ENCODE results near the gene NUDT11.

NUDT11 gene

GRCh38 chrX:51440365-51440764 is 56.0 kb downstream of the NUDT11 start:
- DNase-seq (ENCODE audit: low spot score in 2 of 2) = no peak
- Mint-ChIP-seq H3K4me3 (no peak overlapping the region), H3K36me3 (no peaks in the 10 kb centered on the region), H3K4me1 (no peaks in the 10 kb centered on the region), H3K9me3 (no peaks in the 10 kb centered on the region), H3K27ac (no peak overlapping the region)
- no peak for ATAC-seq
